NCI-H146 (cell line): ENCODE data around the gene PRPF6.

Source experiments
- DNase-seq: peaks from one replicate; lab custom pipeline; 2025; lab: John Stamatoyannopoulos, UW

Gene PRPF6

GRCh38 chr20:64064145-64064698 lies 83.3 kb downstream of the PRPF6 start:
- DNase-seq, result no peak

GRCh38 chr20:64065062-64065973 lies 84.4 kb downstream of the PRPF6 start:
- peak; percentile 53 for DNase-seq

DNA sequence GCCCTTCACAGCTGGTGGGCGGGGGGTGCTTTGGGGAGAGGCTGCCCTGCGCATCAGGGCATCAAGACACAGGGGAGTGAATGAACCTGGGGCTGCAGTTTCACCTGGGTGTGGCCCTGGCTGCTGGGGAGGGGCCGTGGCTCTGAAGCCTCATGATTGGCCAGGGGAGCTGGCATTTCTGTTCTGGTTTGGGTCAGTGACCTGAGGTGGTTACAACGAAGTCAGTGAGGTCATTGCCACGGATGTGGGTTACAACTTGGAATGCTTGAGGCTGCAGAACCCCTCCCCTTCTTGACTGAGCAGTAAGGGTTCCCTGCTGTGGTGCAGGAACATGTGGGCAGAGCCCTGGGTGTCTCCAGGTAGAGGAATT lies 85.0 kb downstream of the PRPF6 start:
- DNase-seq, result no peak

DNA sequence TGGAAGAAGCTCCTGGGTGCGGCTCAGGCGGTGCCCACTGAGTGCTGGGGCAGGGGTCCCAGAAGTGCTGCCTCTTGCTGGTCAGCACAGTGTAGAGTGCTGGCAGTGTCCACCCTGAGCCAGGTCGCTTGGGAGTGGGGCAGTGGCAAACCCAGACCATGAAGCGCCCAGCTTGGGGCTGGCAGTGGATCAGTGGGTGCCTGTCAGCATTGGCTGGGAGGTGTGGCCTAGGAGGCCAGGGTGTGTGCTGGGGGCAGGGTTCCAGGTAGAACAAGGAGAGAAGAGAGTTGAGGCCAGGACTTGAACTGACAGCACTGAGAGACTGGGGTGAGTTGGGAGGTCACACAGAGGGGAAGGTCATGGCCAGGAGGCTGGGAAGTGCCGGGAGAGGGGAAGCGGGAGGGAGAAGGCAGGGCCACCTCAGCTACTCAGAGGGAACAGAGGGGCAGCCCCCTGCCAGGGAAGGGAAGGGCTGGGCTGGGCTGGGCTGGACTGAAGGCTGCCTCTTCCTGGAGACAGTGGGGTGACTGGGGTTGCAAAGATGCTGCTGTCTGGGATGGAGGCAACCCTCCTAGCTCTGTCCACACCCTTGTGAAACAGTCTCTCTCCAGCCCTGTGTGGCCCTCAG lies 86.2 kb downstream of the PRPF6 start:
- no peak for DNase-seq

GRCh38 chr20:64067733-64068307 lies 86.9 kb downstream of the PRPF6 start:
- no peak for DNase-seq

GRCh38 chr20:64068386-64069208 lies 87.7 kb downstream of the PRPF6 start:
- DNase-seq, result no peak

DNA sequence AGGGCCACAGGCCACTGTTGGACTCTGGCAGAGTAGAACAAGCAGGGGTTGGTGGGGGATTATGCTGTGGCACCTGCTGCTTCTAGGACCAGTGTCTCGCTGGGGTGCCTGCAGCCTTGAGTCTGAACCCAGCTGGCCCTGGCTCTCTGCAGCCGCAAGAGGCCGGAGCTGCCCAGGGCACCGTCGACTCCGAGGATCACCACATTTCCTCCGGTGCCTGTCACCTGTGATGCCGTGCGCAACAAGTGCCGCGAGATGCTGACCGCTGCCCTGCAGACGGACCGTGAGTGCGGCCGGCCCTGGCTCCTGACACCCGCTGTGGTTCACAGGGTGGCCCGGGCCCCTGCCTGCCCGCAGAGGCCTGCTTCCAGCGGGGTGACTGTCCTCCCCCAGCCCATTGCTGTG lies 88.3 kb downstream of the PRPF6 start:
- DNase-seq, result no peak

GRCh38 chr20:64069614-64070243 lies 88.8 kb downstream of the PRPF6 start:
- peak; percentile 29 for DNase-seq

GRCh38 chr20:64070244-64070993 lies 89.5 kb downstream of the PRPF6 start:
- DNase-seq, result no peak

GRCh38 chr20:64071341-64072332 lies 90.7 kb downstream of the PRPF6 start:
- DNase-seq, result no peak

DNA sequence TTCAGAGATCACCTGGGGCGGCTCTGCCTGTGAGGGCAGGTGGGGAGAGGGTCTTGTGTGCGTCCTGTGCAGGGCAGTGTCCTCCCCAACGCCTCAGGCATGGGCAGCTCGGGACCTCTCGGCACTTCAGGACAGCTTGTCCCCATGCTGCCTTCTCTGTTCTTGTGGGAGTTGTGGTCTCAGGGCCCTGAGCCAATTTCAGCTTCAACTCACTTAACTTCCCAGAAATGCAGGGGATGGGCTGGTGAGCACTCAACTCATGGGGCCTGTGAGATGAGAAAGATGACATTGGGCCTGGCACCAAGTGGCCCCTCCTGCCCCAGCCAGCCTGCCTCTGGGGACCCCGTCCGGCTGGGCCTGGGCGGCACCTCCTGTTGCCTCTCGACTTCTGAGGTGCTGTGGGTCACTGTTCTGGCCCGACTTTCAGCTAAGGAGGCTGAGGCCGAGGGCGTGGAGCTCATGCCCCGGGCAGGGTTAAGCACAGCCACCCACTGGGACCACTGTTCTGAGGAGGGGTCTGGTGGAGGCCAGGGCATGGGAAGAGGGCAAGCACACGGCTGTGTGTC lies 91.6 kb downstream of the PRPF6 start:
- DNase-seq, result no peak

GRCh38 chr20:64073476-64074183 lies 92.7 kb downstream of the PRPF6 start:
- DNase-seq, result no peak

GRCh38 chr20:64074184-64074789 lies 93.4 kb downstream of the PRPF6 start:
- DNase-seq, result no peak

DNA sequence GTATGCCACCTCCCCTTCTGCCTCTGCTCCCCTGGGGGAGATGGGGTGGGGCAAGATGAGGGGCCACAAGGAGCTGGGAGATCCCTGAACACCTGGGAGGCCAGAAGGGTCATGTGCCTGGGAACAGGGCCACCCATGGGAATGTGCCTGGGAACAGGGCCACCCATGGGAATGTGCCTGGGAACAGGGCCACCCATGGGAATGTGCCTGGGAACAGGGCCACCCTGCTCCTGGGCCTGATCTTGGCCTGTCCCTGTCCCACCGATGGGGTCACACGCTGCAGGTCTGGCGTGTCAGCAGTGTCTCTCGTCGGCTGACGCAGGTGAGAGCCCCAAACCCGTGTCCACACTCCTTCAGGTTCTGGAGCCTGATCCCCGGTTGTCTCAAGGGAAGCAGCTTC lies 94.0 kb downstream of the PRPF6 start:
- DNase-seq, result no peak

DNA sequence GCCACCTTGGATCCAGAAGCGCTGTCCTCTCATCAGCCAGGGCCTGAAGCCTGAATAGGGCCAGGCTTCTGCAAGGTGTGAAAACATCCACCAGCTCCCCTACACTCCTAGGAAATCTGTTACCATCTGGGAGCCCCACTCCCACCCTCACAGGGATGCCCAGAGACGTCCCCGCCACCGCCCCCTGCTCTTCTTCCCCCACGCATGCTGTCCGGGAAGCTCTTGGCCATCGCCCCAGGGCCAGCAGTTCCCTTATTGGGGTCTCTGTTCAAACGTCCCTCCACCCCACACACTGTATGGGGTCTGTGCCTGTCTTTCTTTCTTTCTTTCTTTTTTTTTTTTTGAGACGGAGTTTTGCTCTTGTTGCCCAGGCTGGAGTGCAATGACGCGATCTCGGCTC lies 94.6 kb downstream of the PRPF6 start:
- no peak for DNase-seq

DNA sequence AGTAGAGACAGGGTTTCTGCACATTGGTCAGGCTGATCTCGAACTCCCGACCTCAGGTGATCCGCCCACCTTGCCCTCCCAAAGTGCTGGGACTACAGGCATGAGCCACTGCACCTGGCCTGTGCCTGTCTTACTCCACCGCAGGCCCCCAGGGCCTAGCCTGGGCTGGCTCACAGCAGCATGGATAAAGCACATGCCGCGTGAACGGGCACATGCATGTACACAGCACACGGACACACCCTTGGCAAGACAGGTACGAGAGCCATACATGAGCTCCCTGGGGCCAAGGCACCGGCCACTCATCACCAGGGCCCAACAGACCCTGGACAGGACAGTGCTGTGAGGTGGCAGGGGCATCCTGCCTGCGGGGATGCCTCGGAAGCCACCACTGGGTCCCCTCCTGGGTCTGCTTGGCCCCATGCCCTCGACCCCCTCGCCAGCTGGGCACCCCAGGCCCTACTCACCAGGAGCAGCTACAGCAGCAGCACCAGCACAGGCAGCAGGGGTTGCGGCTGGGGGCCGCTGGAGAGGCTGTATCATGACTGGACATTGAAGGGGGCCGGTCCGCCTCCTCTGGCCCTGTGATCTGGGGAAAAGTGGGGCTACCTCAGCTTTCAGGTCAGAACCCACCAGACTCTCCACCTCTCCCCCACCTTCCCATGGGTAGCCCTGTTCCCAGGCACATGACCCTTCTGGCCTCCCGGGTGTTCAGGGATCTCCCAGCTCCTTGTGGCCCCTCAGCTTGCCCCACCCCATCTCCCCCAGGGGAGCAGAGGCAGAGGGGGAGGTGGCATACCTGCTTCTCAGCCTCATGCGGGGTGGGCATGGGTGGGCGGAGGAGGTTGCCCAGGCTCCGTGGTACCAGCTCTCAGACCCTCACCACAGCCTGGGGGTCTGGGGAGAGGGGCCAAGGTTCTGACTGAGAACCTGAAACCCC lies 95.4 kb downstream of the PRPF6 start:
- DNase-seq, result no peak

GRCh38 chr20:64077094-64077493 lies 96.2 kb downstream of the PRPF6 start:
- DNase-seq, result no peak
